Natural killer cell (primary cell): ENCODE data around the gene ERBB4. TPM values are rescaled to one million over a fixed set of nuclear protein-coding genes. Genes with fewer than 3 reads are reported as not detected.

ENCODE experiments used
- ATAC-seq, 3 donors: fragments of 150-1000 bp in 2 of 3; fragments of 200-7000 bp in 1 of 3; cut with Tn5 transposase; 1 replicate in 1 of 3; 2 replicates in 2 of 3; pipeline ENCODE4 v1.10.0; 2021; ENCODE audit warnings: mild to moderate bottlenecking in 2 of 3, moderate library complexity in 2 of 3
- DNase-seq, 2 donors: peaks; one replicate each; pipeline versions ENCODE4 v3.0.0 to v3.0.0-alpha.2; 2013 to 2021; ENCODE audit warnings: mixed read lengths in 1 of 2
- H3K27ac ChIP-seq: one replicate; pipeline ENCODE4 v1.5.1; 2013; ENCODE audit warnings: mild to moderate bottlenecking, low read length
- H3K27me3 ChIP-seq: one replicate; pipeline ENCODE4 v1.6.1; 2013; ENCODE audit warnings: low read length; ENCODE audit not compliant: control insufficient read depth, insufficient read depth
- H3K36me3 ChIP-seq: one replicate; pipeline ENCODE4 v1.6.1; 2013; ENCODE audit warnings: low read length; ENCODE audit not compliant: control insufficient read depth, insufficient read depth
- H3K4me1 ChIP-seq: one replicate; pipeline ENCODE4 v1.6.1; 2013; ENCODE audit warnings: low read length; ENCODE audit not compliant: control insufficient read depth, insufficient read depth
- H3K4me3 ChIP-seq: one replicate; pipeline ENCODE4 v1.5.1; 2013; ENCODE audit warnings: low read length
- H3K9me3 ChIP-seq: one replicate; pipeline ENCODE4 v1.6.1; 2013; ENCODE audit warnings: low read length; ENCODE audit not compliant: control insufficient read depth, insufficient read depth
- H3K27ac Mint-ChIP-seq, 2 donors: one replicate each; pipeline ENCODE4 v1.8.0; 2022; ENCODE audit warnings: mild to moderate bottlenecking in 2 of 2, mixed read lengths in 2 of 2, moderate library complexity in 1 of 2
- H3K27me3 Mint-ChIP-seq, 2 donors: one replicate each; pipeline ENCODE4 v1.8.0; 2022; ENCODE audit warnings: low read depth in 2 of 2, mixed read lengths in 2 of 2
- H3K36me3 Mint-ChIP-seq: one replicate; pipeline ENCODE4 v1.8.0; 2022; ENCODE audit warnings: mixed read lengths
- H3K4me1 Mint-ChIP-seq, 2 donors: one replicate each; pipeline ENCODE4 v1.8.0; 2022; ENCODE audit warnings: mixed read lengths in 2 of 2
- H3K4me3 Mint-ChIP-seq: one replicate; pipeline ENCODE4 v1.8.0; 2022; ENCODE audit warnings: mild to moderate bottlenecking, moderate library complexity, mixed read lengths
- H3K9me3 Mint-ChIP-seq, 2 donors: one replicate each; pipeline ENCODE4 v1.8.0; 2022; ENCODE audit warnings: mixed read lengths in 2 of 2
- WGBS: methylation state at CpG from one replicate; pipeline ENCODE4 v1.1.7; 2013; ENCODE audit warnings: missing lambda C conversion rate; ENCODE audit not compliant: insufficient coverage; 5-methylcytosine and 5-hydroxymethylcytosine counted together
- intact Hi-C: fragments of 100-400 bp; cut with micrococcal nuclease; formaldehyde crosslinking; loops from one replicate; pipeline ENCODE4 v1.14.2; 2022
- total RNA-seq, 4 donors: library from RNA; stranded (reverse); fragments of 120-200 nt in 1 of 4; gene quantifications; one replicate each; pipeline versions ENCODE4 v1.2.3 to v1.2.4, GENCODE V29; 2013 to 2022
- TF ChIP-seq, protein P1 (sequence below): fragments of 200-600 bp; IDR thresholded peaks from one replicate; pipeline ENCODE4 v1.8.0; 2022; ENCODE audit warnings: antibody characterized with exemption

Gene ERBB4
- total RNA-seq, 3 donors from 2014 or later (not counting 1 experiment from before 2014, with no cell fraction given): 0.08 TPM; not detected in 2

DNA sequence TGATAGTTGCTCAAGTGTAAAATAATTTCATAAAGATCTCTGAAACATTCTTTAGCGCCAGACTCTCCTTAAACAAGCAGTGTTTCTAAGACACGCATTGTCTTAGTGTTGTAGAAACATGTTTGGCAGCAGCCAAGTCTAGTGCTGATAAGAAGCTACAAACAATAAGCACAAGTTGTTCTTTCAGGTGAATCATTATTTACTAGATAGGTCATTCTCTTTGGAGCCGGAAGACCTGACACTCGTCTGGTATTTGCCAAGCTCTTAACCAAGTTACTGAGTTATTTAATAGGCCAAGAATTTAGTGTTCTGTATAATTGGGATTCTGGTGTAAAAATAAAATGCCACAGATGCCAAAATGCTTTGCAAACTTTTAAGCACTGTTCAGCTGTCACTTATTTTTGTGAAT lies 1130.1 kb downstream of the ERBB4 start:
- no peaks in the 10 kb centered on the region for H3K27me3 Mint-ChIP-seq
- TF ChIP-seq, protein P1, sequence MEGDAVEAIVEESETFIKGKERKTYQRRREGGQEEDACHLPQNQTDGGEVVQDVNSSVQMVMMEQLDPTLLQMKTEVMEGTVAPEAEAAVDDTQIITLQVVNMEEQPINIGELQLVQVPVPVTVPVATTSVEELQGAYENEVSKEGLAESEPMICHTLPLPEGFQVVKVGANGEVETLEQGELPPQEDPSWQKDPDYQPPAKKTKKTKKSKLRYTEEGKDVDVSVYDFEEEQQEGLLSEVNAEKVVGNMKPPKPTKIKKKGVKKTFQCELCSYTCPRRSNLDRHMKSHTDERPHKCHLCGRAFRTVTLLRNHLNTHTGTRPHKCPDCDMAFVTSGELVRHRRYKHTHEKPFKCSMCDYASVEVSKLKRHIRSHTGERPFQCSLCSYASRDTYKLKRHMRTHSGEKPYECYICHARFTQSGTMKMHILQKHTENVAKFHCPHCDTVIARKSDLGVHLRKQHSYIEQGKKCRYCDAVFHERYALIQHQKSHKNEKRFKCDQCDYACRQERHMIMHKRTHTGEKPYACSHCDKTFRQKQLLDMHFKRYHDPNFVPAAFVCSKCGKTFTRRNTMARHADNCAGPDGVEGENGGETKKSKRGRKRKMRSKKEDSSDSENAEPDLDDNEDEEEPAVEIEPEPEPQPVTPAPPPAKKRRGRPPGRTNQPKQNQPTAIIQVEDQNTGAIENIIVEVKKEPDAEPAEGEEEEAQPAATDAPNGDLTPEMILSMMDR: no peak
- H3K27ac Mint-ChIP-seq: no peak overlapping the region
- no peaks in the 10 kb centered on the region for H3K36me3 Mint-ChIP-seq
- no peaks in the 10 kb centered on the region for H3K4me1 Mint-ChIP-seq
- Histone ChIP-seq H3K36me3 (no peaks in the 10 kb centered on the region), H3K9me3 (peaks cover 3% of the 10 kb centered on the region), H3K27me3 (no peaks in the 10 kb centered on the region), H3K27ac (no peak overlapping the region), H3K4me1 (no peaks in the 10 kb centered on the region), H3K4me3 (no peak overlapping the region)
- no peak overlapping the region for H3K4me3 Mint-ChIP-seq
- DNase-seq (no peak), ATAC-seq (no peak)
- WGBS: 78% methylated on average over 4 of the region's 4 CpGs
- intact Hi-C loops: no loop called here
- H3K9me3 Mint-ChIP-seq: peaks cover 12 to 22% of the 10 kb centered on the region in 2 donors

DNA sequence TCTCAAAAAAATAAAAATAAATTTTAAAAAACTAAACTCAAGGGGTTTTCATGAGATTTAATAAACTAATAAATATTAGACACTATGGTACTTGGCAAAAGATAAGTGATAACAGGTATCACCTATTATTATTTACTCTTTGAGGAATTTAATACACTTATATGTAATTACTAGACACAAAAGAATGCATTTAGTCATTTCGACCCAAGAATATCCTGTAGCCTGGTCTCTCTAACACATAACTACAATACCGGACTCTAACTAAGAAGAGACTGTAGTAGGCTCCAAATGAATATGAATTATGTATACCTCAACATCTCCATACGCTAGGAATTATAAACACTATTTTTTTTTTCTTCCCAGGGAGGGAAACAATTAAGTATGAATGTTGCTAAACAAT lies 1131.5 kb downstream of the ERBB4 start:
- H3K36me3 Mint-ChIP-seq: no peaks in the 10 kb centered on the region
- no peak overlapping the region for H3K27ac ChIP-seq
- WGBS: no CpG with 5 or more reads among the region's 3 CpGs
- H3K9me3 Mint-ChIP-seq: peaks cover 14 to 16% of the 10 kb centered on the region in 2 donors
- no peaks in the 10 kb centered on the region for H3K4me1 ChIP-seq
- ATAC-seq (no peak), DNase-seq (no peak)
- TF ChIP-seq, protein P1: no peak
- intact Hi-C loops: no loop called here
- no peaks in the 10 kb centered on the region for H3K4me1 Mint-ChIP-seq
- no peaks in the 10 kb centered on the region for H3K27me3 Mint-ChIP-seq
- H3K4me3 Mint-ChIP-seq: no peak overlapping the region
- H3K27me3 ChIP-seq: no peaks in the 10 kb centered on the region
- peaks cover 3% of the 10 kb centered on the region for H3K9me3 ChIP-seq
- H3K27ac Mint-ChIP-seq: no peak overlapping the region
- H3K36me3 ChIP-seq: no peaks in the 10 kb centered on the region
- H3K4me3 ChIP-seq: no peak overlapping the region

DNA sequence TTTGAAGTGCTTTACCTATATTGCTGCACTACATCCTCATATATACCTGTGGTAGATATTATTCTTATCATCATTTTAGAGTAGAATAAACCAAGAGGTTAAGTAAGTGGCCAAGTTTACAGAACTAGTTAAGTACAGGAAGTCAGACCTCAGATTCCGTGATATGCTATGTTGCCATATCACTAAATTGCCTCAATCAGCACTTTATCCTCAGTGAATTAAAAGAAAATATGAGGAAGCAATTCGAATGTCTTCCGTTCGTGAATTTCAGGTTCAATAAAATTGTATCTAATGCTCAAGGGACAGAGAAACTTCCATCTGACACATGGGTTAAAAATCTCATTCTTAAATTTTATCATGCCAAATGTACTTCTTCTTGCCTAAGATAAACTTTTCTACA lies 1133.6 kb downstream of the ERBB4 start:
- Mint-ChIP-seq H3K4me3 (no peak overlapping the region), H3K9me3 (peaks cover 14 to 16% of the 10 kb centered on the region in 2 donors), H3K4me1 (no peaks in the 10 kb centered on the region), H3K27ac (no peak overlapping the region), H3K36me3 (no peaks in the 10 kb centered on the region), H3K27me3 (no peaks in the 10 kb centered on the region)
- DNase-seq: no peak
- no peaks in the 10 kb centered on the region for H3K9me3 ChIP-seq
- no peak overlapping the region for H3K27ac ChIP-seq
- TF ChIP-seq, protein P1: no peak
- no peaks in the 10 kb centered on the region for H3K4me1 ChIP-seq
- intact Hi-C loops: no loop called here
- H3K4me3 ChIP-seq: no peak overlapping the region
- H3K27me3 ChIP-seq: no peaks in the 10 kb centered on the region
- no peaks in the 10 kb centered on the region for H3K36me3 ChIP-seq
- WGBS: 90% methylated on average over 4 of the region's 4 CpGs
- ATAC-seq: no peak

DNA sequence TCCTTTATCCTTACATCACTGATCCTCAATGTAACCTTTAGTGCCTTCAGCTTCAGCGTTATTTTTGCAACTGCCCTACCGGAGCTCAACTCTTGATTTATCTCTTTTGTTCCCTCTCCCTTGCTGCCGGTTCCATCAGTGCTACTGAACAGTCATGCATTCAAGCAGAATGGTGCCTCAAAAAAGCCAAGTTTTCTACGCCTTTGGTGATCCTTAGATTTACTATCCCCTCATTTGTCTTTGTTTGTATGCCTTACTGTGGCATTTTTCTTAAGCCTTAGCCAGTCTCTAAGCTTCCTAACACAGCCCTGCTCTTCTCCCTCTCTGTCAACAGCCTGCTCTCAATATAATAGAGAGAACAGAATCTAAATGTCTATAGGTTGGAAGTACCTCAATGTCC lies 1134.5 kb downstream of the ERBB4 start:
- H3K27me3 ChIP-seq: no peaks in the 10 kb centered on the region
- no peak overlapping the region for H3K27ac ChIP-seq
- no peaks in the 10 kb centered on the region for H3K36me3 ChIP-seq
- Mint-ChIP-seq H3K4me1 (no peaks in the 10 kb centered on the region), H3K4me3 (no peak overlapping the region), H3K36me3 (no peaks in the 10 kb centered on the region), H3K27me3 (no peaks in the 10 kb centered on the region), H3K9me3 (peaks cover 14 to 16% of the 10 kb centered on the region in 2 donors), H3K27ac (no peak overlapping the region)
- intact Hi-C loops: no loop called here
- WGBS: 73% methylated on average over 4 of the region's 4 CpGs
- no peak overlapping the region for H3K4me3 ChIP-seq
- TF ChIP-seq, protein P1: no peak
- H3K4me1 ChIP-seq: no peaks in the 10 kb centered on the region
- no peaks in the 10 kb centered on the region for H3K9me3 ChIP-seq
- no peak for DNase-seq
- ATAC-seq: no peak
